ENCODE results near the gene FKBP1A.

The FKBP1A gene

DNA sequence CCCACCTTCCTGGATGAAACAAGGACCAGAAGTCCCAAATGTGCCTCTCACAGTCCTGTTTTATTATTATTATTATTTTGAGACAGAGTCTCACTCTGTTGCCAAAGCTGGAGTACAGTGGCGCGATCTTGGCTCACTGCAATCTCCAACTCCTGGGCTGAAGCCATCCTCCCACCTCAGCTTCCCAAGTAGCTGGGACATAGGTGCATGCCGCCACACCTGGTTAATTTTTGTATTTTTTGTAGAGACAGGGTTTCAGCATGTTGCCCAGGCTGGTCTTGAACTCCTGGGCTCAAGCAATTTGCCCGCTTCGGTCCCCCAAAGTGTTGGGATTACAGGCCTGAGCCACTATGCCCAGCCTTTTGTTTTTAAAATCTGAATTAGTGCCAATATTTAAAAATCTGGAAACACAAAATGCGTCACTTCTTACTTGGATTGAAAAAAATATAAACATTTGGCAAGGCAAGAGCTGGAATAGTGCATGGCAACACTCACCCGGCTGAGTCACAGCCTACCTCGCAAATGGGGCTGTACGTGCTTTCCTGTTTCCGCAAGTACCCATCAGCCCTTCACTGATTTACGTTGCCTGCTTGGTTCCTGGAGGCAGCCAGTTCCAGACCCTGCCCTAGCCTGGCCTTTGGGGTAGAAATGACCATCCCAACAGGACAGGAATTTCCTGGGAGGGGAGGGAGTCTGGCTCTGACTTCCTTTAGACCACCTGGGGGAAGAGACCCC is 70.2 kb downstream of the FKBP1A start:
- no peaks in the 10 kb centered on the region for H3K27me3 ChIP-seq (ENCODE audit: insufficient read depth, poor library complexity, severe bottlenecking)
- no peak for DNase-seq (ENCODE audit: low read depth in 1 of 2, low spot score in 1 of 2)
- H3K4me3 ChIP-seq (replicated peaks; ENCODE audit: insufficient read depth, low read length), result no peak overlapping the region
- no peak overlapping the region for H3K27ac ChIP-seq (replicated peaks)
- TF ChIP-seq, protein P1, sequence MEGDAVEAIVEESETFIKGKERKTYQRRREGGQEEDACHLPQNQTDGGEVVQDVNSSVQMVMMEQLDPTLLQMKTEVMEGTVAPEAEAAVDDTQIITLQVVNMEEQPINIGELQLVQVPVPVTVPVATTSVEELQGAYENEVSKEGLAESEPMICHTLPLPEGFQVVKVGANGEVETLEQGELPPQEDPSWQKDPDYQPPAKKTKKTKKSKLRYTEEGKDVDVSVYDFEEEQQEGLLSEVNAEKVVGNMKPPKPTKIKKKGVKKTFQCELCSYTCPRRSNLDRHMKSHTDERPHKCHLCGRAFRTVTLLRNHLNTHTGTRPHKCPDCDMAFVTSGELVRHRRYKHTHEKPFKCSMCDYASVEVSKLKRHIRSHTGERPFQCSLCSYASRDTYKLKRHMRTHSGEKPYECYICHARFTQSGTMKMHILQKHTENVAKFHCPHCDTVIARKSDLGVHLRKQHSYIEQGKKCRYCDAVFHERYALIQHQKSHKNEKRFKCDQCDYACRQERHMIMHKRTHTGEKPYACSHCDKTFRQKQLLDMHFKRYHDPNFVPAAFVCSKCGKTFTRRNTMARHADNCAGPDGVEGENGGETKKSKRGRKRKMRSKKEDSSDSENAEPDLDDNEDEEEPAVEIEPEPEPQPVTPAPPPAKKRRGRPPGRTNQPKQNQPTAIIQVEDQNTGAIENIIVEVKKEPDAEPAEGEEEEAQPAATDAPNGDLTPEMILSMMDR (IDR thresholded peaks at IDR 0.05; ENCODE audit: insufficient read depth, low read length), result no peak
- TF ChIP-seq, protein P2, sequence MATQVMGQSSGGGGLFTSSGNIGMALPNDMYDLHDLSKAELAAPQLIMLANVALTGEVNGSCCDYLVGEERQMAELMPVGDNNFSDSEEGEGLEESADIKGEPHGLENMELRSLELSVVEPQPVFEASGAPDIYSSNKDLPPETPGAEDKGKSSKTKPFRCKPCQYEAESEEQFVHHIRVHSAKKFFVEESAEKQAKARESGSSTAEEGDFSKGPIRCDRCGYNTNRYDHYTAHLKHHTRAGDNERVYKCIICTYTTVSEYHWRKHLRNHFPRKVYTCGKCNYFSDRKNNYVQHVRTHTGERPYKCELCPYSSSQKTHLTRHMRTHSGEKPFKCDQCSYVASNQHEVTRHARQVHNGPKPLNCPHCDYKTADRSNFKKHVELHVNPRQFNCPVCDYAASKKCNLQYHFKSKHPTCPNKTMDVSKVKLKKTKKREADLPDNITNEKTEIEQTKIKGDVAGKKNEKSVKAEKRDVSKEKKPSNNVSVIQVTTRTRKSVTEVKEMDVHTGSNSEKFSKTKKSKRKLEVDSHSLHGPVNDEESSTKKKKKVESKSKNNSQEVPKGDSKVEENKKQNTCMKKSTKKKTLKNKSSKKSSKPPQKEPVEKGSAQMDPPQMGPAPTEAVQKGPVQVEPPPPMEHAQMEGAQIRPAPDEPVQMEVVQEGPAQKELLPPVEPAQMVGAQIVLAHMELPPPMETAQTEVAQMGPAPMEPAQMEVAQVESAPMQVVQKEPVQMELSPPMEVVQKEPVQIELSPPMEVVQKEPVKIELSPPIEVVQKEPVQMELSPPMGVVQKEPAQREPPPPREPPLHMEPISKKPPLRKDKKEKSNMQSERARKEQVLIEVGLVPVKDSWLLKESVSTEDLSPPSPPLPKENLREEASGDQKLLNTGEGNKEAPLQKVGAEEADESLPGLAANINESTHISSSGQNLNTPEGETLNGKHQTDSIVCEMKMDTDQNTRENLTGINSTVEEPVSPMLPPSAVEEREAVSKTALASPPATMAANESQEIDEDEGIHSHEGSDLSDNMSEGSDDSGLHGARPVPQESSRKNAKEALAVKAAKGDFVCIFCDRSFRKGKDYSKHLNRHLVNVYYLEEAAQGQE (IDR thresholded peaks at IDR 0.05; ENCODE audit: insufficient replicate concordance, low read depth), result no peak
- no peak for TF ChIP-seq SPI1 (IDR thresholded peaks at IDR 0.05; ENCODE audit: borderline replicate concordance, low read depth)

DNA sequence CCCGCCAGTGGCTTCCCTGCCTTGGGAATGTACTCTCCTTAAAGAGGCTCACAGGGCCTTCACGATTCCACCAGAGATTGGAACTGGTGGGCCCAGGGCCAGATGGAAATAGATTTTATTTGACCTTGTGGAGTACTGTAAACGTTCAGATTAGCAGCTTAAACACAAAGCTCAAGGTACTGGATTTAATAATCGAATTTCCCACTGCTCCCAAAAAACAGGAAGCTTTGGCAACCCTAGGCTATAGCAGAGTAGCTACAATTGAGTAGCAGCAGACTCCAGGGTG is 71.3 kb downstream of the FKBP1A start:
- Histone ChIP-seq H3K27me3 (ENCODE audit: insufficient read depth, poor library complexity, severe bottlenecking) (no peaks in the 10 kb centered on the region), H3K27ac (replicated peaks) (no peak overlapping the region), H3K4me3 (replicated peaks; ENCODE audit: insufficient read depth, low read length) (no peak overlapping the region)
- DNase-seq (ENCODE audit: low read depth in 1 of 2, low spot score in 1 of 2), result no peak
- TF ChIP-seq POLR2AphosphoS5 (IDR thresholded peaks at IDR 0.05; ENCODE audit: low read depth) (no peak), GABPA (IDR thresholded peaks at IDR 0.05; ENCODE audit: low read depth) (no peak), SPI1 (IDR thresholded peaks at IDR 0.05; ENCODE audit: borderline replicate concordance, low read depth) (no peak)
- TF ChIP-seq, protein P1 (IDR thresholded peaks at IDR 0.05; ENCODE audit: insufficient read depth, low read length), result no peak
- TF ChIP-seq, protein P2 (IDR thresholded peaks at IDR 0.05; ENCODE audit: insufficient replicate concordance, low read depth), result no peak

DNA sequence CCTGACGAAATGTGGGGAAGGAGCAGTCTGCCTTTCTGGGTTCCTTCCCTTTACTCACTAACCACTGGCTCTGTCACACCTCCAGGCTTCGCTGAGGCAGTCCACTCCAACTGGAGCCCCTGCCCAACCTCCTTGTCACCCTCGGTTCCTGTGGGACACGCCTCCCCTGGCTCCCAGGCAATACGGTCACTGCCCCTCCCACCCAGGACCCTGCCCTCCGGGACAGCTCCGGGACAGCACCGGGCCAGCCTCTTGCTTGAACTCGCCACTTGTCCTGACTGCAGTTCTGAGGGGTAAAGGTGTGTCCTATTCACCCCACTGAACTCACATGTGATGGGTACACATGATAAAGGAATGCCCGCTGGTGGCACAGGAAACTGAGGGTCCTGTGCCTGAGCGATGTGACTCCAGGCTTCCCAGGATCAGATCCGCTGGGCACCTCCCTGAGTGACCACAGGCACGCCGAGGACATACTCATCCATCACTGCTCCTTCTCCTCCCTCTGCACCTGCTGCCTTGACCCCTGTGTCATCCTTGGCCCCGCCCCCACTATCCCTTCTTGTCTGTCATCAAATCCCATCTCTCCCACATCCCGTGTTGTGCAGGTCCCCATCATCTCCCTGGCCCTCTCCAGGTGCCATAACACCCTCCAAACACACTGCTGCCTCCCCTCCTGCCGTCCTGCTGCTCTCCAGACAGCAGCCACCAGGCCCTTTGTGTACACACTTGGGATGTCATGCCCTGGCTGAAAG is 71.8 kb downstream of the FKBP1A start:
- no peak for DNase-seq (ENCODE audit: low read depth in 1 of 2, low spot score in 1 of 2)
- TF ChIP-seq SPI1 (IDR thresholded peaks at IDR 0.05; ENCODE audit: borderline replicate concordance, low read depth) (no peak), GABPA (IDR thresholded peaks at IDR 0.05; ENCODE audit: low read depth) (no peak), POLR2AphosphoS5 (IDR thresholded peaks at IDR 0.05; ENCODE audit: low read depth) (no peak)
- TF ChIP-seq, protein P2 (IDR thresholded peaks at IDR 0.05; ENCODE audit: insufficient replicate concordance, low read depth), result no peak
- TF ChIP-seq, protein P1 (IDR thresholded peaks at IDR 0.05; ENCODE audit: insufficient read depth, low read length), result no peak
- H3K4me3 ChIP-seq (replicated peaks; ENCODE audit: insufficient read depth, low read length), result no peak overlapping the region
- H3K27ac ChIP-seq (replicated peaks), result no peak overlapping the region
- no peaks in the 10 kb centered on the region for H3K27me3 ChIP-seq (ENCODE audit: insufficient read depth, poor library complexity, severe bottlenecking)
